Measurements from ENCODE around the gene PNPLA2. TPM values are rescaled to one million over a fixed set of nuclear protein-coding genes. Genes with fewer than 3 reads are reported as not detected.

Gene PNPLA2
- total and polyA plus RNA-seq, 2 of the 8 experiments (the other 6 are each of a cell fraction or from before 2014, with no cell fraction given), result 30.9 to 62.1 TPM

- Histone ChIP-seq H3K56ac (replicated peaks; ENCODE audit: insufficient read length, low read depth, low read length) (no peak overlapping the region), H3K14ac (ENCODE audit: insufficient read length) (no peak overlapping the region), H3K27ac (ENCODE audit: low read depth, low read length) (no peak overlapping the region), H3K23ac (ENCODE audit: insufficient read length) (no peak overlapping the region), H2BK12ac (ENCODE audit: low read depth, low read length) (no peak overlapping the region), H3K79me2 (ENCODE audit: control insufficient read depth in 1 of 2, insufficient read depth in 2 of 2, low read length in 2 of 2) (peaks cover 0 to 9% of the 10 kb centered on the region in 2 experiments; a peak in 1 of 4 replicates), H2BK120ac (replicated peaks; ENCODE audit: low read depth, low read length) (no peak overlapping the region), H3K27me3 (replicated peaks in 1 of 4; ENCODE audit: control insufficient read depth in 3 of 4, extremely low read depth in 1 of 4, insufficient read depth in 3 of 4, low read length in 3 of 4) (peaks cover 0 to 2% (median 0%) of the 10 kb centered on the region in 4 experiments; a peak in 4 of 7 replicates), H3K36me3 (ENCODE audit: control insufficient read depth in 2 of 4, insufficient read depth in 4 of 4, low read length in 3 of 4) (no peaks in the 10 kb centered on the region), H3K79me1 (ENCODE audit: low read depth, low read length) (peaks cover 2% of the 10 kb centered on the region; the same call in 1 of the 2 replicates), H2AK5ac (ENCODE audit: low read depth, low read length) (no peak overlapping the region), H3K4ac (replicated peaks; ENCODE audit: insufficient read length, low read depth, low read length) (no peak overlapping the region), H3K18ac (ENCODE audit: extremely low read depth, low read length) (no peak overlapping the region), H3K9me3 (ENCODE audit: insufficient read depth in 2 of 2, low read depth in 1 of 2, low read length in 1 of 2) (no peaks in the 10 kb centered on the region), H2BK20ac (ENCODE audit: low read length) (no peak overlapping the region), H3K23me2 (ENCODE audit: low read depth, low read length) (peaks cover 21% of the 10 kb centered on the region; the same call in 1 of the 2 replicates), H3K4me1 (replicated peaks in 1 of 4; ENCODE audit: control insufficient read depth in 3 of 4, insufficient read depth in 4 of 4, low read length in 3 of 4) (peaks cover 0 to 46% (median 30%) of the 10 kb centered on the region in 4 experiments; a peak in 6 of 7 replicates), H4K8ac (ENCODE audit: extremely low read depth, insufficient read depth, low read length) (peak overlapping the region; percentile 71; the same call in 1 of the 2 replicates), H2BK5ac (ENCODE audit: low read depth, low read length) (no peak overlapping the region), H4K5ac (ENCODE audit: insufficient read length, low read depth, low read length) (no peak overlapping the region), H4K91ac (replicated peaks; ENCODE audit: insufficient read length, low read length) (peak overlapping the region; percentile 65), H3K9ac (replicated peaks in 1 of 4; ENCODE audit: extremely low read depth in 1 of 4, low read depth in 3 of 4, low read length in 3 of 4) (no peak overlapping the region), H4K20me1 (replicated peaks in 1 of 2; ENCODE audit: control insufficient read depth in 1 of 2, insufficient read depth in 2 of 2, low read length in 2 of 2) (peaks cover 17 to 31% of the 10 kb centered on the region in 2 experiments), H2BK15ac (ENCODE audit: low read length) (no peak overlapping the region), H2AFZ (ENCODE audit: low read length) (no peak overlapping the region), H3K4me3 (ENCODE audit: extremely low read depth in 1 of 4, insufficient read depth in 2 of 4, low read depth in 3 of 4, low read length in 4 of 4) (peak overlapping the region; percentile 31 to 60 (median 44)), H3K4me2 (ENCODE audit: insufficient read depth in 1 of 2, low read depth in 2 of 2, low read length in 2 of 2) (peak overlapping the region; percentile 67 to 91)
- POLR2A ChIA-PET (ENCODE audit: partially characterized antibody), result interaction anchor here (0.7 to 40.4 kb wide), 5 partner anchors 8 to 46 kb away, joined by 3 to 1917 read pairs (median 7); partner anchors contain the start of genes CD151, CEND1, CRACR2B and PIDD1
- FAIRE-seq (no peak), DNase-seq (ENCODE audit: low read depth in 1 of 2, low spot score in 2 of 2) (peak in 1 of 2 experiments; percentile 90)
- WGBS, 2 experiments (ENCODE audit: extremely low coverage in 1 of 2, insufficient coverage in 1 of 2, insufficient read length in 1 of 2, insufficient replicate concordance in 2 of 2, low coverage in 1 of 2, low lambda C conversion rate in 2 of 2, missing lambda C conversion rate in 1 of 2), result 10% methylated on average over 20 of the region's 71 CpGs; no CpG with 5 or more reads in 1 of the 2 experiments
- CTCF ChIA-PET (ENCODE audit: partially characterized antibody), result interaction anchor here (0.7 to 6.7 kb wide), 17 partner anchors 8 to 132 kb away, joined by 3 to 74 read pairs (median 7); partner anchors contain the start of genes CD151, CRACR2B and PIDD1
- TF ChIP-seq YY1 (IDR thresholded peaks at IDR 0.05; ENCODE audit: low read depth, low read length), result no peak
- peak; percentile 42 for TF ChIP-seq ASH2L (IDR thresholded peaks at IDR 0.05; ENCODE audit: low read length)
- TF ChIP-seq KDM1A (IDR thresholded peaks at IDR 0.05; ENCODE audit: borderline replicate concordance, low read length), result no peak
- TF ChIP-seq TAF1 (IDR thresholded peaks at IDR 0.05; ENCODE audit: low read depth, low read length), result 0 out of 2 replicates have a peak, but pooled peaks have one; percentile 4
- peak; percentile 62 for TF ChIP-seq KDM4A (IDR thresholded peaks at IDR 0.05; ENCODE audit: low read depth, low read length, severe bottlenecking)
- TF ChIP-seq SAP30 (IDR thresholded peaks at IDR 0.05; ENCODE audit: insufficient read depth, insufficient replicate concordance, low read length), result no peak
- TF ChIP-seq SIN3A (conservative IDR thresholded peaks at IDR 0.05 in 1 of 2, IDR thresholded peaks at IDR 0.05 in 1 of 2; ENCODE audit: low read depth in 1 of 2, low read length in 2 of 2), result no peak
- TF ChIP-seq CHD1 (IDR thresholded peaks at IDR 0.05; ENCODE audit: low read depth, low read length), result no peak
Observed at GRCh38 chr11:849104-849824, 30.6 kb downstream of the PNPLA2 start.

Data from H1 (cell line).